Panc1 (cell line): ENCODE results near the gene TIMM44.

Experiments used
- CTCF ChIP-seq: fragments of 450-650 bp; IDR thresholded peaks from 2 replicates; pipeline ENCODE4 v1.5.1; 2017; ENCODE audit warnings: mild to moderate bottlenecking
- POLR2AphosphoS5 ChIP-seq: IDR thresholded peaks from 2 replicates; pipeline ENCODE4 v1.6.1; 2012; ENCODE audit warnings: mild to moderate bottlenecking, low read depth, low read length, moderate library complexity
- REST ChIP-seq, 2 experiments: IDR thresholded peaks; 2 replicates each; pipeline ENCODE4 v1.6.1; 2011 to 2012; ENCODE audit warnings: low read depth in 2 of 2, control low read depth in 1 of 2, low read length in 1 of 2, mild to moderate bottlenecking in 1 of 2, moderate library complexity in 1 of 2; ENCODE audit not compliant: insufficient read depth in 1 of 2
- SIN3A ChIP-seq: IDR thresholded peaks from 2 replicates; pipeline ENCODE4 v1.6.1; 2012; ENCODE audit warnings: low read depth, mild to moderate bottlenecking, low read length, moderate library complexity, borderline replicate concordance; ENCODE audit not compliant: insufficient read depth
- TCF7L2 ChIP-seq: IDR thresholded peaks from 2 replicates; pipeline ENCODE4 v1.6.1; 2011; ENCODE audit warnings: mild to moderate bottlenecking, low read depth, low read length, inconsistent platforms

DNA sequence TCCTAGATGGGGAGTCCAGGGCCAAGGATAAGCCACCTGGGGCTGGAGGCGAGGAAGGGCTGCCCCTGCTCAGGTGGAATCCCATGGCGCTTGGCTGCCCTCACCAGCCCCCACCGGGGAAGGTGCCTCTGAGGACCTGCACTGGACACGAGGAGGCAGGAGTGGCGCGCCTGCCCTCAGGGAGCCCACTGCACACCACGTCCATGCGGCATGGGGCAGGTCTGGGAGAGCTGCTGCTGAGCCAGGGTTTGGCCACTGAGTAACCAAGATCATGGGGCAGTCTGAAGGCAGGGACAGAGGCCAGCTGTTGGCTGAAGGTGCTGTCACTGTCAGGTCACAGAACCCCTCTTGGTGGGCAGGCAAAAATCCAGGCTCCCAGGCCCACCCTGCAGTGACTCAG lies 36.1 kb upstream of the TIMM44 start:
- TF ChIP-seq CTCF (no peak), POLR2AphosphoS5 (no peak), REST (IDR thresholded peaks at IDR 0.05; ENCODE audit: insufficient read depth in 1 of 2, low read depth in 2 of 2, low read length in 1 of 2) (no peak), TCF7L2 (no peak), SIN3A (no peak)
